GM23338 (cell line): ENCODE measurements around the gene STAP2. TPM values are rescaled to one million over a fixed set of nuclear protein-coding genes. Genes with fewer than 3 reads are reported as not detected.

Experiments
- ATAC-seq: fragments of 200-7000 bp; cut with Tn5 transposase; 3 replicates; pipeline ENCODE4 v1.9.1; 2020
- DNase-seq: peaks from one replicate; pipeline ENCODE4 v3.0.0-alpha.2; 2015; ENCODE audit warnings: low spot score
- H2AFZ ChIP-seq: fragments of 200-600 bp; sonication (generic); 2 replicates; pipeline ENCODE4 v1.8.0; 2016; ENCODE audit warnings: antibody characterized with exemption, mild to moderate bottlenecking, moderate library complexity
- H3F3A ChIP-seq: fragments of 200-600 bp; sonication (generic); replicated peaks from 2 replicates; pipeline ENCODE4 v1.8.0; 2017; ENCODE audit warnings: antibody characterized with exemption, mixed run types, low read depth
- H3K27ac ChIP-seq: fragments of 200-600 bp; sonication (generic); 2 replicates; pipeline ENCODE4 v1.6.1; 2016; ENCODE audit warnings: low read depth
- H3K27me3 ChIP-seq: fragments of 200-600 bp; sonication (generic); 2 replicates; pipeline ENCODE4 v1.8.0; 2016; ENCODE audit warnings: mild to moderate bottlenecking, mixed run types, moderate library complexity; ENCODE audit not compliant: insufficient read depth
- H3K36me3 ChIP-seq: fragments of 200-600 bp; sonication (generic); 2 replicates; pipeline ENCODE4 v1.8.0; 2016; ENCODE audit warnings: mild to moderate bottlenecking; ENCODE audit not compliant: insufficient read depth
- H3K4me1 ChIP-seq: fragments of 200-600 bp; sonication (generic); 2 replicates; pipeline ENCODE4 v1.8.0; 2016; ENCODE audit warnings: mild to moderate bottlenecking, moderate library complexity; ENCODE audit not compliant: insufficient read depth
- H3K4me2 ChIP-seq: fragments of 200-600 bp; sonication (generic); 2 replicates; pipeline ENCODE4 v1.7.1; 2017; ENCODE audit warnings: mixed run types
- H3K4me3 ChIP-seq: fragments of 200-600 bp; sonication (generic); 2 replicates; pipeline ENCODE4 v1.6.1; 2016; ENCODE audit warnings: mixed run types
- H3K79me2 ChIP-seq: fragments of 200-600 bp; sonication (generic); replicated peaks from 2 replicates; pipeline ENCODE4 v1.8.0; 2017; ENCODE audit warnings: mild to moderate bottlenecking; ENCODE audit not compliant: insufficient read depth
- H3K9me2 ChIP-seq: fragments of 200-600 bp; sonication (generic); 2 replicates; pipeline ENCODE4 v1.8.0; 2017; ENCODE audit not compliant: insufficient read depth
- H4K20me1 ChIP-seq: fragments of 200-600 bp; sonication (generic); replicated peaks from 2 replicates; pipeline ENCODE4 v1.8.0; 2017; ENCODE audit warnings: mild to moderate bottlenecking; ENCODE audit not compliant: insufficient read depth
- H3K27ac Mint-ChIP-seq: 2 replicates; pipeline ENCODE4 v1.8.0; 2020; ENCODE audit warnings: inconsistent platforms, mild to moderate bottlenecking, moderate library complexity, mixed read lengths
- H3K27me3 Mint-ChIP-seq: 3 replicates; pipeline ENCODE4 v1.8.0; 2022; ENCODE audit warnings: low read depth, mild to moderate bottlenecking, moderate library complexity, mixed read lengths, inconsistent platforms; ENCODE audit not compliant: insufficient read depth, poor library complexity
- H3K36me3 Mint-ChIP-seq: 3 replicates; pipeline ENCODE4 v1.8.0; 2021; ENCODE audit warnings: low read depth, mild to moderate bottlenecking, inconsistent platforms, moderate library complexity, mixed read lengths
- H3K4me1 Mint-ChIP-seq: 3 replicates; pipeline ENCODE4 v1.8.0; 2020; ENCODE audit warnings: mild to moderate bottlenecking, inconsistent platforms, mixed read lengths
- H3K4me3 Mint-ChIP-seq: 3 replicates; pipeline ENCODE4 v1.8.0; 2021; ENCODE audit warnings: moderate library complexity, mild to moderate bottlenecking, inconsistent platforms, mixed read lengths
- H3K9me3 Mint-ChIP-seq: 3 replicates; pipeline ENCODE4 v1.8.0; 2020; ENCODE audit warnings: moderate library complexity, mild to moderate bottlenecking, inconsistent platforms, mixed read lengths
- CREB1 ChIP-seq: fragments of 250-450 bp; sonication (Bioruptor Pico); IDR thresholded peaks from 2 replicates; pipeline ENCODE4 v1.5.0; 2020; ENCODE audit warnings: low read depth, mild to moderate bottlenecking, moderate library complexity
- EZH2 ChIP-seq: fragments of 200-600 bp; sonication (generic); IDR thresholded peaks from one replicate; pipeline ENCODE4 v1.8.0; 2017; ENCODE audit warnings: antibody characterized with exemption, mild to moderate bottlenecking, low read depth; ENCODE audit not compliant: unreplicated experiment
- EZH2phosphoT487 ChIP-seq: fragments of 200-600 bp; sonication (generic); IDR thresholded peaks from one replicate; pipeline ENCODE4 v1.8.1; 2018; ENCODE audit warnings: antibody characterized with exemption; ENCODE audit not compliant: unreplicated experiment
- JUNB ChIP-seq: IDR thresholded peaks from one replicate; pipeline ENCODE4 v1.6.1; 2016; ENCODE audit warnings: antibody characterized with exemption; ENCODE audit not compliant: unreplicated experiment
- NANOG ChIP-seq: IDR thresholded peaks from 2 replicates; pipeline ENCODE4 v1.6.1; 2016; ENCODE audit warnings: antibody characterized with exemption, borderline replicate concordance
- POLR2AphosphoS5 ChIP-seq: IDR thresholded peaks from 2 replicates; pipeline ENCODE4 v1.6.1; 2016; ENCODE audit warnings: antibody characterized with exemption, low read depth
- STAT1 ChIP-seq: IDR thresholded peaks from one replicate; pipeline ENCODE4 v1.6.1; 2016; ENCODE audit warnings: antibody characterized with exemption; ENCODE audit not compliant: unreplicated experiment
- ZNF114 ChIP-seq: fragments of 250-450 bp; sonication (Bioruptor Pico); IDR thresholded peaks from 2 replicates; pipeline ENCODE4 v1.5.0; 2020; ENCODE audit warnings: mild to moderate bottlenecking, moderate library complexity
- ZNF331 ChIP-seq: fragments of 250-450 bp; sonication (Bioruptor Pico); IDR thresholded peaks from 2 replicates; pipeline ENCODE4 v1.5.0; 2020; ENCODE audit warnings: low read depth, mild to moderate bottlenecking, moderate library complexity
- polyA plus RNA-seq: library from polyadenylated mRNA; unstranded; fragments of >200 nt; fragmentation: Nextera tagmentation; extraction: Ambion mirVana; gene quantifications from 2 replicates; pipeline ENCODE4 v1.2.1, GENCODE V29; 2016
- total RNA-seq: library from RNA; depleted of rRNA; stranded (reverse); fragments of >200 nt; shearing (Covaris generic); gene quantifications from 2 replicates; pipeline ENCODE4 v1.2.3, GENCODE V29; 2014
- TF ChIP-seq, protein P1 (sequence below): IDR thresholded peaks from one replicate; pipeline ENCODE4 v1.6.1; 2018; ENCODE audit warnings: antibody characterized with exemption; ENCODE audit not compliant: unreplicated experiment
- TF ChIP-seq, protein P2 (sequence below), 2 experiments: fragments of 200-600 bp in 1 of 2; sonication (generic) in 1 of 2; conservative IDR thresholded peaks; 2 replicates each; pipeline versions ENCODE4 v1.5.1 to v1.6.1; 2016 to 2017; ENCODE audit warnings: antibody characterized with exemption in 2 of 2, low read depth in 2 of 2, mild to moderate bottlenecking in 2 of 2, moderate library complexity in 1 of 2
- TF ChIP-seq, protein P3 (sequence below): IDR thresholded peaks from 2 replicates; pipeline ENCODE4 v1.6.1; 2016; ENCODE audit warnings: antibody characterized with exemption

Gene STAP2
- total and polyA plus RNA-seq, 2 experiments from 2014 or later, result 15.1 to 20.7 TPM

DNA sequence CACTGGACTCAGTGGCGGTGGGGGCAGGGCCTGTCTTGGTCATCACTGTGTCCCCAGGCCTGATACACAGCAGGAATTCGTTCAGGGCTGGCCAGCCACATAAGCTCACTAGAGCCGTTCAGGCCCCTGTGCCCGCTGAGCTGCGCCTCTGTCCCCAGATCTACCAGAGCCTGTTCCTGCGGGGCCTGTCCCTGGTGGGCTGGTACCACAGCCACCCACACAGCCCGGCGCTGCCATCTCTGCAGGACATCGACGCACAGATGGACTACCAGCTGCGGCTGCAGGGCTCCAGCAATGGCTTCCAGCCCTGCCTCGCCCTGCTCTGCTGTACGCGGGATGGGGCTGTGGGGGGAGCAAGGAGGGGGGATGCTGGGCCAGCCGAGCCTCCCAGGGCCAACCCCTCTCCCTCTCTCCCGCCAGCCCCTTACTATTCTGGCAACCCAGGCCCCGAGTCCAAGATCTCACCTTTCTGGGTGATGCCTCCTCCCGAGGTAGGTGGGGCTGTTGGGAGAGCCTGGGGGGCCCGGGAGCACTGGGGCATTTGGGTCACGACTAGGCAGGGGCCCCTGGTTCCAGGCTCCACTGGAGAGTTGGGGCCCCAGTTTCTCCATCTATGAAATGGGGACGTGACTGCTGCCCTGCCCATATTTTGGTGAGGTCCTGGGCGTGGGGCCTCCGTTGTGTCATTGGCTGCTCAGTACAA lies 18.6 kb upstream of the STAP2 start (continued):
- TF ChIP-seq, protein P1, sequence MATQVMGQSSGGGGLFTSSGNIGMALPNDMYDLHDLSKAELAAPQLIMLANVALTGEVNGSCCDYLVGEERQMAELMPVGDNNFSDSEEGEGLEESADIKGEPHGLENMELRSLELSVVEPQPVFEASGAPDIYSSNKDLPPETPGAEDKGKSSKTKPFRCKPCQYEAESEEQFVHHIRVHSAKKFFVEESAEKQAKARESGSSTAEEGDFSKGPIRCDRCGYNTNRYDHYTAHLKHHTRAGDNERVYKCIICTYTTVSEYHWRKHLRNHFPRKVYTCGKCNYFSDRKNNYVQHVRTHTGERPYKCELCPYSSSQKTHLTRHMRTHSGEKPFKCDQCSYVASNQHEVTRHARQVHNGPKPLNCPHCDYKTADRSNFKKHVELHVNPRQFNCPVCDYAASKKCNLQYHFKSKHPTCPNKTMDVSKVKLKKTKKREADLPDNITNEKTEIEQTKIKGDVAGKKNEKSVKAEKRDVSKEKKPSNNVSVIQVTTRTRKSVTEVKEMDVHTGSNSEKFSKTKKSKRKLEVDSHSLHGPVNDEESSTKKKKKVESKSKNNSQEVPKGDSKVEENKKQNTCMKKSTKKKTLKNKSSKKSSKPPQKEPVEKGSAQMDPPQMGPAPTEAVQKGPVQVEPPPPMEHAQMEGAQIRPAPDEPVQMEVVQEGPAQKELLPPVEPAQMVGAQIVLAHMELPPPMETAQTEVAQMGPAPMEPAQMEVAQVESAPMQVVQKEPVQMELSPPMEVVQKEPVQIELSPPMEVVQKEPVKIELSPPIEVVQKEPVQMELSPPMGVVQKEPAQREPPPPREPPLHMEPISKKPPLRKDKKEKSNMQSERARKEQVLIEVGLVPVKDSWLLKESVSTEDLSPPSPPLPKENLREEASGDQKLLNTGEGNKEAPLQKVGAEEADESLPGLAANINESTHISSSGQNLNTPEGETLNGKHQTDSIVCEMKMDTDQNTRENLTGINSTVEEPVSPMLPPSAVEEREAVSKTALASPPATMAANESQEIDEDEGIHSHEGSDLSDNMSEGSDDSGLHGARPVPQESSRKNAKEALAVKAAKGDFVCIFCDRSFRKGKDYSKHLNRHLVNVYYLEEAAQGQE, result no peak
- TF ChIP-seq NANOG, result no peak
- no peak for TF ChIP-seq ZNF114 (CRISPR knock-in tag)
- TF ChIP-seq JUNB, result no peak
- TF ChIP-seq, protein P2, sequence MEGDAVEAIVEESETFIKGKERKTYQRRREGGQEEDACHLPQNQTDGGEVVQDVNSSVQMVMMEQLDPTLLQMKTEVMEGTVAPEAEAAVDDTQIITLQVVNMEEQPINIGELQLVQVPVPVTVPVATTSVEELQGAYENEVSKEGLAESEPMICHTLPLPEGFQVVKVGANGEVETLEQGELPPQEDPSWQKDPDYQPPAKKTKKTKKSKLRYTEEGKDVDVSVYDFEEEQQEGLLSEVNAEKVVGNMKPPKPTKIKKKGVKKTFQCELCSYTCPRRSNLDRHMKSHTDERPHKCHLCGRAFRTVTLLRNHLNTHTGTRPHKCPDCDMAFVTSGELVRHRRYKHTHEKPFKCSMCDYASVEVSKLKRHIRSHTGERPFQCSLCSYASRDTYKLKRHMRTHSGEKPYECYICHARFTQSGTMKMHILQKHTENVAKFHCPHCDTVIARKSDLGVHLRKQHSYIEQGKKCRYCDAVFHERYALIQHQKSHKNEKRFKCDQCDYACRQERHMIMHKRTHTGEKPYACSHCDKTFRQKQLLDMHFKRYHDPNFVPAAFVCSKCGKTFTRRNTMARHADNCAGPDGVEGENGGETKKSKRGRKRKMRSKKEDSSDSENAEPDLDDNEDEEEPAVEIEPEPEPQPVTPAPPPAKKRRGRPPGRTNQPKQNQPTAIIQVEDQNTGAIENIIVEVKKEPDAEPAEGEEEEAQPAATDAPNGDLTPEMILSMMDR (conservative IDR thresholded peaks at IDR 0.05; ENCODE audit: low read depth in 2 of 2), result no peak
- no peak for TF ChIP-seq STAT1
- no peak for TF ChIP-seq ZNF331 (CRISPR knock-in tag)

DNA sequence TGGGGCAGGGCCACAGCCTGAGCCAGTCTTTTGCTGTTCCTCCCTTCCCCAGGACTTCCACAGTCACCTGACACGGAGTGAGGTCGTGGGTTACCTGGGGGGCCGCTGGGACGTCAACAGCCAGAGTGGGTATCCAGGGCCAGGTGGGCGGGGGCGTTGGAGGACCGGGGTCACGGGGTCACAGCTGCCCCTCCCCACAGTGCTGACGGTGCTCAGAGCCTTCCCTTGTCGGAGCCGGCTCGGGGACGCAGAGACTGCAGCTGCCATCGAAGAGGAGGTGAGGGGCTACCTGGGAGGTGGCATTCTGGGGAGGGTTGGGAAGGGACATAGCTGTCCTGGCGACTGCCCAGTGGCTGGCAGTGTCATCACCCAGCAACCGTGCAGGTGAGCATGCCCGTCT lies 16.3 kb upstream of the STAP2 start:
- Mint-ChIP-seq H3K4me3 (no peak overlapping the region), H3K9me3 (no peaks in the 10 kb centered on the region), H3K4me1 (0 out of 3 replicates have a peak, but pooled peaks cover 2% of the 10 kb centered on the region), H3K36me3 (peaks cover 16% of the 10 kb centered on the region; the same call in 2 of the 3 replicates), H3K27ac (no peak overlapping the region), H3K27me3 (peaks cover 5% of the 10 kb centered on the region)
- no peak overlapping the region for H3K27ac ChIP-seq
- H2AFZ ChIP-seq, result no peak overlapping the region
- ATAC-seq (no peak), DNase-seq (no peak)
- peaks cover 10% of the 10 kb centered on the region for H4K20me1 ChIP-seq
- peaks cover 11% of the 10 kb centered on the region for H3F3A ChIP-seq
- H3K27me3 ChIP-seq, result no peaks in the 10 kb centered on the region
- no peaks in the 10 kb centered on the region for H3K36me3 ChIP-seq
- H3K4me1 ChIP-seq, result no peaks in the 10 kb centered on the region
- no peak overlapping the region for H3K4me2 ChIP-seq
- H3K4me3 ChIP-seq, result no peak overlapping the region
- no peaks in the 10 kb centered on the region for H3K9me2 ChIP-seq
- H3K79me2 ChIP-seq, result no peaks in the 10 kb centered on the region
- TF ChIP-seq ZNF331 (CRISPR knock-in tag) (no peak), STAT1 (no peak), NANOG (no peak), EZH2phosphoT487 (no peak), ZNF114 (CRISPR knock-in tag) (no peak), CREB1 (no peak), POLR2AphosphoS5 (no peak), EZH2 (no peak), JUNB (no peak)
- TF ChIP-seq, protein P3, sequence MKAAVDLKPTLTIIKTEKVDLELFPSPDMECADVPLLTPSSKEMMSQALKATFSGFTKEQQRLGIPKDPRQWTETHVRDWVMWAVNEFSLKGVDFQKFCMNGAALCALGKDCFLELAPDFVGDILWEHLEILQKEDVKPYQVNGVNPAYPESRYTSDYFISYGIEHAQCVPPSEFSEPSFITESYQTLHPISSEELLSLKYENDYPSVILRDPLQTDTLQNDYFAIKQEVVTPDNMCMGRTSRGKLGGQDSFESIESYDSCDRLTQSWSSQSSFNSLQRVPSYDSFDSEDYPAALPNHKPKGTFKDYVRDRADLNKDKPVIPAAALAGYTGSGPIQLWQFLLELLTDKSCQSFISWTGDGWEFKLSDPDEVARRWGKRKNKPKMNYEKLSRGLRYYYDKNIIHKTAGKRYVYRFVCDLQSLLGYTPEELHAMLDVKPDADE, result no peak
- TF ChIP-seq, protein P1, result no peak
- TF ChIP-seq, protein P2 (conservative IDR thresholded peaks at IDR 0.05; ENCODE audit: low read depth in 2 of 2), result no peak
